ENCODE measurements around the gene IL5.

DNA sequence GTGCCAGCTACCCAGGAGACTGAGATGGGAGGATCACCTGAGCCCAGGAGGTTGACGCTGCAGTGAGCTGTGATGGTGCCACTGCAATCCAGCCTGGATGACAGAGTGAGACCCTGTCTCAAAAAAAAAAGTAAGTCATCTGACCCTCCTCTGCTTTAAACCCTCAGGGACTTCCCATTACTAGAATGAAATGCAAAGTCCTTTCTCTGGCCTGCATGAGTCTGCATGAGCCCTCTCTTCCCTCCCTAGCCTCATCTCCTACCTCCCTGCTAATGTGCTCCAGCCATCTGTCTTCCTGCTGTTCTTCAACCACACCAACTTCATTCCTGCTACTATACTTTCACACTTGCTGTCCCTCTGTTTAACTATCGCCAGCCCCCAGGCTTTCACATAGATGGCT, 15.3 kb downstream of the IL5 start:
- TF ChIP-seq, protein P1, sequence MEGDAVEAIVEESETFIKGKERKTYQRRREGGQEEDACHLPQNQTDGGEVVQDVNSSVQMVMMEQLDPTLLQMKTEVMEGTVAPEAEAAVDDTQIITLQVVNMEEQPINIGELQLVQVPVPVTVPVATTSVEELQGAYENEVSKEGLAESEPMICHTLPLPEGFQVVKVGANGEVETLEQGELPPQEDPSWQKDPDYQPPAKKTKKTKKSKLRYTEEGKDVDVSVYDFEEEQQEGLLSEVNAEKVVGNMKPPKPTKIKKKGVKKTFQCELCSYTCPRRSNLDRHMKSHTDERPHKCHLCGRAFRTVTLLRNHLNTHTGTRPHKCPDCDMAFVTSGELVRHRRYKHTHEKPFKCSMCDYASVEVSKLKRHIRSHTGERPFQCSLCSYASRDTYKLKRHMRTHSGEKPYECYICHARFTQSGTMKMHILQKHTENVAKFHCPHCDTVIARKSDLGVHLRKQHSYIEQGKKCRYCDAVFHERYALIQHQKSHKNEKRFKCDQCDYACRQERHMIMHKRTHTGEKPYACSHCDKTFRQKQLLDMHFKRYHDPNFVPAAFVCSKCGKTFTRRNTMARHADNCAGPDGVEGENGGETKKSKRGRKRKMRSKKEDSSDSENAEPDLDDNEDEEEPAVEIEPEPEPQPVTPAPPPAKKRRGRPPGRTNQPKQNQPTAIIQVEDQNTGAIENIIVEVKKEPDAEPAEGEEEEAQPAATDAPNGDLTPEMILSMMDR (IDR thresholded peaks at IDR 0.05) = no peak
- TF ChIP-seq POLR2A (IDR thresholded peaks at IDR 0.05) = no peak
